Body of pancreas (tissue), 4 donors: ENCODE data around the gene KIFAP3. TPM values are rescaled to one million over a fixed set of nuclear protein-coding genes. Genes with fewer than 3 reads are reported as not detected.
"Not testable (repeated sequence)": the region's sequence is repeated elsewhere in the genome, so short reads cannot be mapped to it uniquely, and the experiment has no call there.

ENCODE experiments used
- ATAC-seq: fragments of 150-250 bp; one replicate; pipeline ENCODE4 v1.9.1; 2016
- DNase-seq, 4 donors: peaks; one replicate each; pipeline ENCODE4 v3.0.0-alpha.2; 2019
- H3K27ac ChIP-seq, 4 donors: fragments of 200-600 bp; sonication (generic); 1 replicate in 3 of 4; 2 replicates in 1 of 4; pipeline versions ENCODE4 v1.5.1 to v1.6.1; 2016 to 2019; ENCODE audit warnings: mild to moderate bottlenecking in 1 of 4, mixed read lengths in 1 of 4, moderate library complexity in 1 of 4
- H3K27me3 ChIP-seq, 2 donors: fragments of 200-600 bp; sonication (generic); one replicate each; pipeline ENCODE4 v1.6.0; 2016; ENCODE audit warnings: mild to moderate bottlenecking in 1 of 2
- H3K36me3 ChIP-seq, 2 donors: fragments of 200-600 bp; sonication (generic); replicated peaks in 1 of 2; 2 replicates each; pipeline ENCODE4 v1.5.1; 2016; ENCODE audit warnings: low read depth in 2 of 2; ENCODE audit not compliant: insufficient read depth in 1 of 2
- H3K4me1 ChIP-seq: fragments of 200-600 bp; sonication (generic); one replicate; pipeline ENCODE4 v1.6.0; 2016
- H3K4me3 ChIP-seq, 2 donors: fragments of 200-600 bp; sonication (generic); 1 replicate in 1 of 2; 2 replicates in 1 of 2; pipeline ENCODE4 v1.5.1; 2016 to 2019
- H3K9me3 ChIP-seq, 3 donors: fragments of 200-600 bp; sonication (generic); 1 replicate in 2 of 3; 2 replicates in 1 of 3; pipeline ENCODE4 v1.5.1; 2016
- CTCF ChIP-seq, 7 experiments: fragments of 450-650 bp in 4 of 7; fragments of 200-600 bp in 3 of 7; sonication (generic) in 3 of 7; IDR thresholded peaks; one replicate each; pipeline ENCODE4 v1.5.1; 2016 to 2019; ENCODE audit warnings: antibody characterized with exemption in 7 of 7
- POLR2A ChIP-seq, 3 donors: fragments of 450-650 bp; IDR thresholded peaks; one replicate each; pipeline ENCODE4 v1.6.1; 2016; ENCODE audit warnings: antibody characterized with exemption in 3 of 3, mild to moderate bottlenecking in 2 of 3
- WGBS, 2 donors: methylation state at CpG; one replicate each; pipeline ENCODE4 v1.1.5; 2017; 5-methylcytosine and 5-hydroxymethylcytosine counted together
- intact Hi-C: fragments of 100-400 bp; cut with DNase I; formaldehyde crosslinking; loops from one replicate; pipeline ENCODE4 v1.15.1; 2023
- total RNA-seq, 2 donors: library from RNA; depleted of rRNA; stranded (reverse); fragments of >200 nt; gene quantifications; one replicate each; pipeline ENCODE4 v1.1.0, GENCODE V29; 2016

Gene KIFAP3
- total RNA-seq, 2 donors from 2014 or later, result 9.6 to 16.9 TPM

DNA sequence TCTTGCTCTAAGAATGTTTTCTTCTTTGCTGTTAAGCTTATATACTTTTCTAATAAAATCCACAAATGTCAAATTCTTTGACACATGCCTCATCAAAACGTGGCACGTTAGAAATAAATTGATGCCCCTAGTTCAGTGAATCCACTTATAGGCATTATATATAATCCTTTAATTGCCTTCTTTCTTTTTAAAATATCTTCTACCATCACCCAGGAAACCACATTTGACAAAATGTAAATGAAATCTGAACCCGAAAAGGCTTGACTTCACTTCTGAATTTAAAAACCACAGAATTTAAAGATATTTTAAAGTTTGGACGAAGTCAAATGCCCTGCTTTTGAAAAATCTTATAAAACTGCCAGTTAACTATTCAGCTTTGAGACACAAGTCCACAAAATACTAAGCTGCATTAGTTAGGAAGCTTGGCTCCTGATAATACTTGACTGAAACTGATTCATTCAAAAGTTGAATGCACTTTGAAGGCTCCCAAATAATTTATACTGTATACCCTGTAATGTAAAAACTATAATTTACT, 22.4 kb upstream of the KIFAP3 start:
- H3K27me3 ChIP-seq, result no peaks in the 10 kb centered on the region
- no peaks in the 10 kb centered on the region for H3K4me1 ChIP-seq
- no peak for ATAC-seq
- H3K36me3 ChIP-seq, result no peaks in the 10 kb centered on the region
- no peak for TF ChIP-seq CTCF (IDR thresholded peaks at IDR 0.05)
- TF ChIP-seq POLR2A (IDR thresholded peaks at IDR 0.05), result no peak
- H3K4me3 ChIP-seq, result no peak overlapping the region
- intact Hi-C loops, result no loop called here
- H3K9me3 ChIP-seq, result peaks cover 0 to 6% (median 0%) of the 10 kb centered on the region in 3 donors
- 47 to 51% methylated on average over 4 of the region's 4 CpGs for WGBS, 2 donors
- DNase-seq, result no peak
- H3K27ac ChIP-seq, result no peak overlapping the region

- Histone ChIP-seq H3K4me1 (no peaks in the 10 kb centered on the region), H3K9me3 (peaks cover 0 to 6% (median 0%) of the 10 kb centered on the region in 3 donors), H3K4me3 (no peak overlapping the region), H3K27me3 (no peaks in the 10 kb centered on the region), H3K36me3 (no peaks in the 10 kb centered on the region), H3K27ac (no peak overlapping the region)
- intact Hi-C loops, result no loop called here
- no peak for DNase-seq
- no peak for TF ChIP-seq CTCF (IDR thresholded peaks at IDR 0.05)
- TF ChIP-seq POLR2A (IDR thresholded peaks at IDR 0.05), result no peak
- ATAC-seq, result no peak
These were observed 21.7 kb upstream of the KIFAP3 start for GRCh38 chr1:170095976-170096748.

- H3K27ac ChIP-seq, DNase-seq, H3K9me3 ChIP-seq, ATAC-seq, intact Hi-C loops, H3K4me3 ChIP-seq, H3K36me3 ChIP-seq, H3K4me1 ChIP-seq, H3K27me3 ChIP-seq: not testable (repeated sequence)
- WGBS, 2 donors, result 76 to 83% methylated on average over 24 to 27 of the region's 31 CpGs
These were observed 20.5 kb upstream of the KIFAP3 start for GRCh38 chr1:170094697-170095616.

DNA sequence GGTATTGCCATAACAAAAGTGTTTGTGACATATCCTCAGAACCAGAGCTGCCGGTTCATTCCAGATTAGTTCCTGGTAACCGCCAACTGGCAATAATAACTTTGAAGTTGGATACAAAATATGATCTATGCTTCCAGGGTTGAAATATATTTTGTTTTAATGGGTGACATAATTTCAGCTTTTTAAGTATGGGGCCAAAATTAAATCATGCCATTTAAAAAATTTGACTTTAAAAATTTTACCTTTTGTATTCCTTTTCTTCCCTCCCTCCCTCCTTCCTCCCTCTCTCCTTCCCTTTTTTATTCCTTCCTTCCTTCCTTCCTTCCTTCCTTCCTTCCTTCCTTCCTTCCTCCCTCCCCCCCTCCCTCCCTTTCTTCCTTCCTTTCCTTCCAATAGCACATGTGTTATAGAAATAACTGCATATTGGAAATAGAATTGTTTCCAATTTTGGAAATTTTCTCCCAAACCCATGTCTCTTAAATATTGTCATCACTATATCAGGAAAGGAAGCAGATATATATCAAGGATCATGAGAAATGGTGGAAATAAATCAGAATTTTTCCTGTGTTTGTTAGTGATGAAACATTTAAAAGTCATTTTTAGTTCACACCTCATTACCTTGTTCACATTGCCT, 12.0 kb upstream of the KIFAP3 start:
- TF ChIP-seq POLR2A (IDR thresholded peaks at IDR 0.05) (no peak), CTCF (IDR thresholded peaks at IDR 0.05) (no peak)
- intact Hi-C loops, result no loop called here
- 62 to 65% methylated on average over 2 of the region's 2 CpGs for WGBS, 2 donors
- H3K27ac ChIP-seq, result no peak overlapping the region
- DNase-seq (no peak), ATAC-seq (no peak)
- H3K27me3 ChIP-seq, result no peaks in the 10 kb centered on the region
- H3K36me3 ChIP-seq, result no peaks in the 10 kb centered on the region
- no peaks in the 10 kb centered on the region for H3K9me3 ChIP-seq
- H3K4me3 ChIP-seq, result no peak overlapping the region
- no peaks in the 10 kb centered on the region for H3K4me1 ChIP-seq

DNA sequence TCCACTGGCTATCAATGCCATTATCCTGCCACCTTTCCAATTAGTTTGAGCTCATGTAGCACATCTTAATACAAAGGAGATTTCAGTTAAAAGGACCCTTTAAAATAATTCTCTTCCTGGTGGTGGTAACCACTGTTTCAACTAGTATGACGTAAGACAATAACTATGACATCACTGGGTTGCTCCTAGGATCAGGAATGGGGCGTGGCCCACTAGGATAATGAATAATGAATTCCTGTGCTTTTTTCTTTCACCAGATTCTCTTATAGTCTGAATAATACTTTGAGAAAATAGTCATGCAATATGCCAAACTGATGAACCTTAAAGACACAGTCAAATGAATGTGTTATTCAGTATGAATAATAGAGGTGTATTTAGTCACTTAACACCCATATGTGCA, 10.6 kb upstream of the KIFAP3 start:
- intact Hi-C loops, result no loop called here
- ATAC-seq, result no peak
- Histone ChIP-seq H3K9me3 (no peaks in the 10 kb centered on the region), H3K27ac (no peak overlapping the region), H3K4me1 (no peaks in the 10 kb centered on the region), H3K36me3 (no peaks in the 10 kb centered on the region), H3K27me3 (no peaks in the 10 kb centered on the region), H3K4me3 (no peak overlapping the region)
- DNase-seq, result no peak
- TF ChIP-seq CTCF (IDR thresholded peaks at IDR 0.05) (no peak), POLR2A (IDR thresholded peaks at IDR 0.05) (no peak)
- 54 to 61% methylated on average over 2 of the region's 2 CpGs for WGBS, 2 donors
